ENCODE measurements around the gene FBXO44.
A peak's percentile ranks its signal among the peaks of the same experiment; 100 is the strongest.

The FBXO44 gene

GRCh38 chr1:11639372-11639771 lies 15.3 kb upstream of the FBXO44 start:
- no peak for DNase-seq (ENCODE audit: low spot score)

- DNase-seq (ENCODE audit: low spot score), result no peak
Measured at GRCh38 chr1:11640101-11640500, 14.6 kb upstream of the FBXO44 start.

- no peak for DNase-seq (ENCODE audit: low spot score)
Measured at GRCh38 chr1:11640944-11641343, 13.7 kb upstream of the FBXO44 start.

GRCh38 chr1:11641776-11642305 lies 12.8 kb upstream of the FBXO44 start:
- no peak for DNase-seq (ENCODE audit: low spot score)

GRCh38 chr1:11642418-11643017 lies 12.2 kb upstream of the FBXO44 start:
- peak; percentile 88 for DNase-seq (ENCODE audit: low spot score)

GRCh38 chr1:11643782-11644181 lies 10.9 kb upstream of the FBXO44 start:
- no peak for DNase-seq (ENCODE audit: low spot score)

- DNase-seq (ENCODE audit: low spot score), result no peak
Measured at GRCh38 chr1:11645270-11645669, 9.4 kb upstream of the FBXO44 start.

GRCh38 chr1:11645670-11646265 lies 8.9 kb upstream of the FBXO44 start:
- DNase-seq (ENCODE audit: low spot score), result peak; percentile 78

GRCh38 chr1:11646317-11646716 lies 8.4 kb upstream of the FBXO44 start:
- no peak for DNase-seq (ENCODE audit: low spot score)

GRCh38 chr1:11647333-11647732 lies 7.3 kb upstream of the FBXO44 start:
- DNase-seq (ENCODE audit: low spot score), result no peak

GRCh38 chr1:11648039-11648438 lies 6.6 kb upstream of the FBXO44 start:
- DNase-seq (ENCODE audit: low spot score), result no peak

GRCh38 chr1:11648732-11649158 lies 5.9 kb upstream of the FBXO44 start:
- DNase-seq (ENCODE audit: low spot score), result peak; percentile 42

- DNase-seq (ENCODE audit: low spot score), result no peak
Measured at GRCh38 chr1:11649237-11649623, 5.4 kb upstream of the FBXO44 start.

- DNase-seq (ENCODE audit: low spot score), result no peak
Measured at GRCh38 chr1:11649624-11650330, 4.9 kb upstream of the FBXO44 start.

- peak; percentile 84 for DNase-seq (ENCODE audit: low spot score)
Measured at GRCh38 chr1:11650331-11650991, 4.2 kb upstream of the FBXO44 start.

GRCh38 chr1:11651017-11651416 lies 3.7 kb upstream of the FBXO44 start:
- DNase-seq (ENCODE audit: low spot score), result no peak

GRCh38 chr1:11652203-11652780 lies 2.4 kb upstream of the FBXO44 start:
- DNase-seq (ENCODE audit: low spot score), result no peak

GRCh38 chr1:11653101-11653860 lies 1.4 kb upstream of the FBXO44 start:
- DNase-seq (ENCODE audit: low spot score), result no peak

- DNase-seq (ENCODE audit: low spot score), result no peak
Measured at GRCh38 chr1:11653861-11654136, 878 bp upstream of the FBXO44 start.

GRCh38 chr1:11654939-11655808 lies 497 bp downstream of the FBXO44 start:
- DNase-seq (ENCODE audit: low spot score), result no peak

- DNase-seq (ENCODE audit: low spot score), result no peak
Measured at GRCh38 chr1:11657654-11658053, 3.0 kb downstream of the FBXO44 start.

Data from AG08396 (cell line).